ENCODE measurements around the gene THSD4.

GRCh38 chr15:71643918-71644317 is 528.6 kb downstream of the THSD4 start:
- TF ChIP-seq SUZ12 (IDR thresholded peaks at IDR 0.05; ENCODE audit: extremely low read depth, insufficient read depth, insufficient read length): no peak
- TF ChIP-seq ZNF274 (IDR thresholded peaks at IDR 0.05; ENCODE audit: low read depth, low read length): no peak

All from NT2/D1 (cell line).